ENCODE data around the gene EZR.

Gene EZR

GRCh38 chr6:158768436-158768835 is 50.7 kb downstream of the EZR start:
- DNase-seq, result no peak
- TF ChIP-seq GATA1 (IDR thresholded peaks at IDR 0.05; ENCODE audit: low read depth, low read length) (no peak), POLR2A (IDR thresholded peaks at IDR 0.05; ENCODE audit: low read length) (no peak)

- TF ChIP-seq GATA1 (IDR thresholded peaks at IDR 0.05; ENCODE audit: low read depth, low read length), result no peak
- no peak for TF ChIP-seq POLR2A (IDR thresholded peaks at IDR 0.05; ENCODE audit: low read length)
- DNase-seq, result no peak
These were observed 51.5 kb downstream of the EZR start for GRCh38 chr6:158767709-158768108.

- TF ChIP-seq POLR2A (IDR thresholded peaks at IDR 0.05; ENCODE audit: low read length) (no peak), GATA1 (IDR thresholded peaks at IDR 0.05; ENCODE audit: low read depth, low read length) (no peak)
These were observed 52.3 kb downstream of the EZR start for GRCh38 chr6:158766621-158767455.

DNA sequence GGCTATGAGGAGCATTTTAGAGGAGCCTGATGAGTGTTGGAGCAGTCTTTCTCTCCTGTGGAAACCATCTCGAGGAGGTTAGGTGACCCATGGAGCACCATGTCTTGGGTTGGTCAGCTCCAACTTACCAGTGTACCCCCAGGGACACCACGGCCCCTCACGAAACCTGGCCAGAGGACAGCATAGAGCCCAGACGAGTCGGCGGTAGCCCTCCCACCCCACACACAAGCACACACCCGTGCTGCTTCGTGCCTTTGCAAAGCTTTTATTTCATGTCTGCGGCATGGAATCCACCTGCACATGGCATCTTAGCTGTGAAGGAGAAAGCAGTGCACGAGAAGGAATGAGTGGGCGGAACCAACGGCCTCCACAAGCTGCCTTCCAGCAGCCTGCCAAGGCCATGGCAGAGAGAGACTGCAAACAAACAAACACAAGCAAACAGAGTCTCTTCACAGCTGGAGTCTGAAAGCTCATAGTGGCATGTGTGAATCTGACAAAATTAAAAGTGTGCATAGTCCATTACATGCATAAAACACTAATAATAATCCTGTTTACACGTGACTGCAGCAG is 53.6 kb downstream of the EZR start:
- TF ChIP-seq POLR2A (IDR thresholded peaks at IDR 0.05; ENCODE audit: low read length), result no peak
- no peak for TF ChIP-seq GATA1 (IDR thresholded peaks at IDR 0.05; ENCODE audit: low read depth, low read length)
- DNase-seq, result no peak

More at GRCh38 chr6:158766621-158767455, 52.3 kb downstream of the EZR start:
- DNase-seq, result no peak

DNA sequence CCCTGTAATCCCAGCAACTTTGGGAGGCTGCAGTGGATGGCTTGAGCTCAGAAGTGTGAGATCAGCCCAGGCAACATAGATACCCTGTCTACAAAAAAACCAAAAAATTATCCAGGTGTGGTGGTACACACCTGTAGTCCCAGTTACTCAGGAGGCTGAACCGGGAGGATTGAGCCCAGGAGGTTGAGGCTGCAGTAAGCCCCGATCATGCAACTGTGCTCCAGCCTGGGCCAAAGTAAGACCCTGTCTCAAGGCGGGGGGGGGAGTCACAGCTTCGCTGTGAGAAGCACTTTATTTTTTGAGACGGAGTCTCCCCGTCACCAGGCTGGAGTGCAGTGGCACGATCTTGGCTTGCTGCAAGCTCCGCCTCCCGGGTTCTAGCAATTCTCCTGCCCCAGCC is 54.2 kb downstream of the EZR start:
- no peak for TF ChIP-seq POLR2A (IDR thresholded peaks at IDR 0.05; ENCODE audit: low read length)
- no peak for TF ChIP-seq GATA1 (IDR thresholded peaks at IDR 0.05; ENCODE audit: low read depth, low read length)
- DNase-seq, result no peak

DNA sequence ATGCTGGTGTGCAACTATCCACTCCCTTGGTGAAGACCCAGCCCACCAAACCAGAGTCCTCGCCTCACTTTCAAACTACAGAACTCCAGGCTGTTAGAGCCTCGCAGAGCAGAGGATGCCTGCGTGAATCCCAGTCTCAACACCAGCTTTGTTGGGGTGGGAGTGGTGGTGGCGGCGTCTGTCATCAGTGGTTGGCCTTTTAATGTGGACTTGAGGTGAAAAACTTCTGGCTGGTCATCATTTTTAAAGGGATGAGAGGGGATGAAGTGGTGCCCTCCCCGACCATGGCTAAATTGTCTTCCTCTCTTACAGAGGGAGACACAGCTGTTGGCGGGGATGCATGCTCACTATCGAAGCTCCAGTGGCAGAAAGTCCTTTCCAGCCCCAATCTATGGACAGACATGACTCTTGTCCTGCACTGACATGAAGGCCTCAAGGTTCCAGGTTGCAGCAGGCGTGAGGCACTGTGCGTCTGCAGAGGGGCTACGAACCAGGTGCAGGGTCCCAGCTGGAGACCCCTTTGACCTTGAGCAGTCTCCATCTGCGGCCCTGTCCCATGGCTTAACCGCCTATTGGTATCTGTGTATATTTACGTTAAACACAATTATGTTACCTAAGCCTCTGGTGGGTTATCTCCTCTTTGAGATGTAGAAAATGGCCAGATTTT is 54.9 kb downstream of the EZR start:
- DNase-seq, result no peak
- TF ChIP-seq GATA1 (IDR thresholded peaks at IDR 0.05; ENCODE audit: low read depth, low read length) (no peak), POLR2A (IDR thresholded peaks at IDR 0.05; ENCODE audit: low read length) (no peak)

GRCh38 chr6:158763434-158764182 is 55.6 kb downstream of the EZR start:
- TF ChIP-seq POLR2A (IDR thresholded peaks at IDR 0.05; ENCODE audit: low read length), result no peak
- TF ChIP-seq GATA1 (IDR thresholded peaks at IDR 0.05; ENCODE audit: low read depth, low read length), result no peak
- DNase-seq, result no peak

DNA sequence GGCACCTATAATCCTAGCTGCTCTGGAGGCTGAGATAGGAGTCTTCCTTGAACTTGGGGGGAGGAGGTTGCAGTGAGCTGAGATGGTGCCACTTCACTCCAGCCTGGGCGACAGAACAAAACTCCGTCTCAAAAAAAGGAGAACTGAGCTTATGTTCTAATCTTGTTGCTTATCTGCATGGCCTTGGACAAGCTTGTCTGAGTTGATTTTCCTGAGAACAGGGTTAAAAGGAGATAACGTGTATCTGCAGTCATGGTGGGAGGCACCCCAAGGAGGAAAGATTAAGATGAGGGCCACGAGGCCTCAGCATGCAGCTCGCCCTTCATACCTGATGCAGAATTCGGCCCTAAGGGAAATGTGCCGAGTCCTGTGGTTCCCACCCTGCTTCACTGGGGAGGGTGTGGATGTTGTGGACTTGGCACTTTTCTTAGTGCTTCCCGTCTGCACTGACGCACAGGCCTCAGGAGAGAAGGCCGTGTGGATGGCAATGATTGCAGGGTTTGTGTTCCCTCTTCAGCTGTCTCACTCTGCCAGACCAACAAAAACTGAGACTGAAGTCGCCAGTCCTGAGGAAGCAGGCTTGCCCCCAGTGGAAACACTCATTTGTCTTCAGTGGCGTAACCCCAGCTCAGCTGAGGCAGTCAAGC is 56.3 kb downstream of the EZR start:
- TF ChIP-seq POLR2A (IDR thresholded peaks at IDR 0.05; ENCODE audit: low read length), result no peak
- TF ChIP-seq GATA1 (IDR thresholded peaks at IDR 0.05; ENCODE audit: low read depth, low read length), result no peak
- peak; percentile 44 to 85 for DNase-seq

GRCh38 chr6:158761746-158762145 is 57.4 kb downstream of the EZR start:
- no peak for DNase-seq
- TF ChIP-seq GATA1 (IDR thresholded peaks at IDR 0.05; ENCODE audit: low read depth, low read length), result no peak

- TF ChIP-seq POLR2A (IDR thresholded peaks at IDR 0.05; ENCODE audit: low read length) (no peak), GATA1 (IDR thresholded peaks at IDR 0.05; ENCODE audit: low read depth, low read length) (no peak)
- no peak for DNase-seq
These were observed 58.4 kb downstream of the EZR start for GRCh38 chr6:158760618-158761250.

GRCh38 chr6:158759966-158760617 is 59.1 kb downstream of the EZR start:
- TF ChIP-seq POLR2A (IDR thresholded peaks at IDR 0.05; ENCODE audit: low read length), result no peak
- TF ChIP-seq GATA1 (IDR thresholded peaks at IDR 0.05; ENCODE audit: low read depth, low read length), result no peak
- no peak for DNase-seq

DNA sequence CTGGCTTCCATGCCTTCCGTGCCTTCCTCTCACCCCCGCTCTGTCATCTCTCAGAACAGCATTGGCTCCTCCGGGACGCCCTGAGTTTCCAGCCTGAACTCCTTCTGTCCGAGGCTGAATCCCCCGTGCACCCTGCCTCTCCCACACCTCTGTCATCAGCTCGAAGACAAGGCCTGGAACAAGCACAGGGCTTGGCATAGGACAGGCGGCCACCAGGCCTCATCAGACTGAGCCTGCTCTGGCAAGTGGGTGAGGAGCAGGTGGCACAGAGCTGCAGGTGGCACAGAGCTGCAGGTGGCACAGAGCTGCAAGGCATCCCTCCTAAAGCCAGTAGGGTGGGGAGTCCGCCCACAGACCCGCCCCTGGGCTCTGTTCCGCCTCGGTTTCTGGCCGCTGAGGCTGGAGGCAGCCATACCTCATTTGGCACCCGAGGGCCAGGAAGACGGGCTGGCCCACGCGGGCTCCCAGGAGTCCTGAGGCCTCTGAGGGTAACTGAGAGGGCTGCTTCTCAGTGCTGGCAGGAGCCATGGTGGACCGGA is 60.2 kb downstream of the EZR start:
- TF ChIP-seq POLR2A (IDR thresholded peaks at IDR 0.05; ENCODE audit: low read length) (no peak), GATA1 (IDR thresholded peaks at IDR 0.05; ENCODE audit: low read depth, low read length) (no peak)
- DNase-seq, result no peak
